HepG2 (cell line): ENCODE data around the gene SLC4A5. TPM values are rescaled to one million over a fixed set of nuclear protein-coding genes. Genes with fewer than 3 reads are reported as not detected.

ENCODE experiments used
- ATF4 ChIP-seq, 2 experiments: fragments of 450-650 bp in 1 of 2; sonication (generic) in 1 of 2; formaldehyde crosslinking; IDR thresholded peaks; 2 replicates each; pipeline versions ENCODE4 v1.5.0 to v1.8.0; 2020 to 2022; ENCODE audit warnings: mild to moderate bottlenecking in 1 of 2, missing genetic modification reagents in 1 of 2
- CREB1 ChIP-seq, 2 experiments: fragments of 450-650 bp in 1 of 2; IDR thresholded peaks; 2 replicates each; pipeline ENCODE4 v1.6.1; 2016 to 2017; ENCODE audit warnings: control low read depth in 1 of 2, mild to moderate bottlenecking in 1 of 2, missing compliant biosample characterization in 1 of 2, missing genetic modification characterization in 1 of 2
- GABPB1 ChIP-seq: IDR thresholded peaks from 2 replicates; pipeline ENCODE4 v1.6.1; 2016; ENCODE audit warnings: mild to moderate bottlenecking, missing genetic modification reagents, moderate library complexity, missing compliant biosample characterization
- MYNN ChIP-seq: sonication (generic); formaldehyde crosslinking; IDR thresholded peaks from 2 replicates; pipeline ENCODE4 v1.4.0; 2020; ENCODE audit warnings: mild to moderate bottlenecking, low read depth, missing genetic modification reagents
- REST ChIP-seq, 2 experiments: IDR thresholded peaks; 2 replicates each; pipeline ENCODE4 v1.6.1; 2011 to 2012; ENCODE audit warnings: low read length in 2 of 2, borderline replicate concordance in 1 of 2, low read depth in 1 of 2, mild to moderate bottlenecking in 1 of 2, moderate library complexity in 1 of 2
- SRSF4 ChIP-seq: fragments of 200-400 bp; formaldehyde crosslinking; IDR thresholded peaks from one replicate; pipeline ENCODE4 v1.6.1; 2018; ENCODE audit warnings: mild to moderate bottlenecking, low read depth, low read length, moderate library complexity; ENCODE audit not compliant: poor library complexity, severe bottlenecking
- TBX2 ChIP-seq: sonication (generic); formaldehyde crosslinking; IDR thresholded peaks from 2 replicates; pipeline ENCODE4 v1.5.0; 2020; ENCODE audit warnings: missing genetic modification reagents, mild to moderate bottlenecking, borderline replicate concordance
- TGIF2 ChIP-seq: IDR thresholded peaks from 2 replicates; pipeline ENCODE4 v1.6.1; 2016; ENCODE audit warnings: control low read depth, missing compliant biosample characterization
- ZNF142 ChIP-seq: sonication (generic); formaldehyde crosslinking; IDR thresholded peaks from 2 replicates; pipeline ENCODE4 v1.4.0; 2020; ENCODE audit warnings: missing genetic modification reagents
- ZNF33A ChIP-seq: sonication (generic); formaldehyde crosslinking; IDR thresholded peaks from 2 replicates; pipeline ENCODE4 v1.5.1; 2020; ENCODE audit warnings: missing genetic modification reagents, mild to moderate bottlenecking, moderate library complexity, borderline replicate concordance
- ZNF512 ChIP-seq: sonication (generic); formaldehyde crosslinking; IDR thresholded peaks from 2 replicates; pipeline ENCODE4 v1.4.0; 2020; ENCODE audit warnings: mild to moderate bottlenecking, missing genetic modification reagents
- ZNF547 ChIP-seq: sonication (generic); formaldehyde crosslinking; IDR thresholded peaks from 2 replicates; pipeline ENCODE4 v1.5.1; 2020; ENCODE audit warnings: mild to moderate bottlenecking, missing genetic modification reagents
- ZNF567 ChIP-seq: sonication (generic); formaldehyde crosslinking; IDR thresholded peaks from 2 replicates; pipeline ENCODE4 v1.8.1; 2023; ENCODE audit warnings: mild to moderate bottlenecking, missing genetic modification reagents, borderline replicate concordance
- polyA plus RNA-seq, 8 experiments: library from polyadenylated mRNA; depleted of rRNA in 3 of 8; stranded (reverse) in 7 of 8; unstranded in 1 of 8; fragments of >200 nt; fragmentation: Illumina TruSeq in 4 of 8; extraction: Trizol in 4 of 8; gene quantifications; 2 replicates each; pipeline versions ENCODE4 v1.2.1 to v1.2.3, GENCODE V29; 2011 to 2016; ENCODE audit warnings: low read depth in 4 of 8, missing spikeins in 1 of 8, mixed read lengths in 1 of 8; ENCODE audit not compliant: insufficient read depth in 1 of 8
- total RNA-seq, 5 experiments: library from RNA; depleted of rRNA; stranded (reverse); fragments of >200 nt; fragmentation: Illumina TruSeq; extraction: Trizol; gene quantifications; 2 replicates each; pipeline ENCODE4 v1.2.3, GENCODE V29; 2016; ENCODE audit warnings: low read depth in 1 of 5

Gene SLC4A5
- total and polyA plus RNA-seq, 2 of the 13 experiments (the other 11 are each of a cell fraction or from before 2014, with no cell fraction given): 0.50 TPM; not detected in 1

GRCh38 chr2:74179063-74179865, 164.0 kb downstream of the SLC4A5 start (continued):
- TF ChIP-seq ZNF33A (CRISPR knock-in tag) (peak; percentile 26; the same call in 1 of the 2 replicates), SRSF4 (no peak), REST (IDR thresholded peaks at IDR 0.05; ENCODE audit: borderline replicate concordance in 1 of 2, low read depth in 1 of 2, low read length in 2 of 2) (peak in 1 of 2 experiments; percentile 72; a peak in 2 of 4 replicates), ZNF142 (CRISPR knock-in tag) (peak; percentile 70; the same call in 1 of the 2 replicates), ZNF512 (CRISPR knock-in tag) (no peak), ATF4 (CRISPR knock-in tag; IDR thresholded peaks at IDR 0.05) (peak in 1 of 2 experiments; percentile 8; a peak in 1 of 4 replicates), ZNF547 (CRISPR knock-in tag) (peak; percentile 13; the same call in 1 of the 2 replicates), TBX2 (CRISPR knock-in tag) (peak; percentile 6; the same call in 1 of the 2 replicates), CREB1 (IDR thresholded peaks at IDR 0.05) (no peak), CREB1 (CRISPR knock-in tag; IDR thresholded peaks at IDR 0.05) (peak; percentile 53), MYNN (CRISPR knock-in tag) (no peak), TGIF2 (CRISPR knock-in tag) (0 out of 2 replicates have a peak, but pooled peaks have one; percentile 25), GABPB1 (0 out of 2 replicates have a peak, but pooled peaks have one; percentile 8), ZNF567 (CRISPR knock-in tag) (peak; percentile 50; the same call in 1 of the 2 replicates)
